Neural cell (in vitro differentiated cells): ENCODE data around the gene KATNA1. TPM values are rescaled to one million over a fixed set of nuclear protein-coding genes. Genes with fewer than 3 reads are reported as not detected.

Experiments
- H2AFZ ChIP-seq: fragments of 200-600, 300-800 bp; sonication (generic), shearing (Covaris generic); 2 replicates; pipeline ENCODE4 v1.6.0; 2014; ENCODE audit warnings: low read depth, mild to moderate bottlenecking, antibody characterized with exemption, low read length, moderate library complexity
- H3F3A ChIP-seq: fragments of 200-600 bp; shearing (Covaris generic); 2 replicates; pipeline ENCODE4 v1.6.1; 2016; ENCODE audit warnings: mild to moderate bottlenecking, moderate library complexity, mixed read lengths, antibody characterized with exemption, low read length; ENCODE audit not compliant: insufficient read depth, poor library complexity, severe bottlenecking
- H3K27ac ChIP-seq: fragments of 200-600, 300-800 bp; sonication (generic), shearing (Covaris generic); 2 replicates; pipeline ENCODE4 v1.5.1; 2014; ENCODE audit warnings: mild to moderate bottlenecking, low read length, moderate library complexity
- H3K27me3 ChIP-seq: fragments of 300-800, 200-600 bp; sonication (generic), shearing (Covaris generic); 2 replicates; pipeline ENCODE4 v1.6.0; 2014; ENCODE audit warnings: mild to moderate bottlenecking, low read depth, low read length, moderate library complexity; ENCODE audit not compliant: insufficient read depth
- H3K36me3 ChIP-seq: fragments of 300-800, 200-600 bp; sonication (generic), shearing (Covaris generic); 2 replicates; pipeline ENCODE4 v1.5.1; 2014; ENCODE audit warnings: mild to moderate bottlenecking, antibody characterized with exemption, low read length, moderate library complexity; ENCODE audit not compliant: insufficient read depth
- H3K4me2 ChIP-seq: fragments of 300-800, 200-600 bp; sonication (generic), shearing (Covaris generic); 2 replicates; pipeline ENCODE4 v1.6.0; 2014; ENCODE audit warnings: mild to moderate bottlenecking, low read length
- H3K4me3 ChIP-seq: fragments of 300-800, 200-600 bp; sonication (generic), shearing (Covaris generic); 2 replicates; pipeline ENCODE4 v1.5.1; 2014; ENCODE audit warnings: mild to moderate bottlenecking, low read length, moderate library complexity
- H3K79me2 ChIP-seq: fragments of 200-600 bp; shearing (Covaris generic); replicated peaks from 2 replicates; pipeline ENCODE4 v1.6.0; 2014; ENCODE audit warnings: mild to moderate bottlenecking, low read length, moderate library complexity; ENCODE audit not compliant: insufficient read depth
- H3K9ac ChIP-seq: fragments of 300-800, 200-600 bp; sonication (generic), shearing (Covaris generic); 2 replicates; pipeline ENCODE4 v1.6.1; 2016; ENCODE audit warnings: mild to moderate bottlenecking, low read length, mixed read lengths
- H3K9me2 ChIP-seq: fragments of 200-600 bp; shearing (Covaris generic); 2 replicates; pipeline ENCODE4 v1.6.1; 2016; ENCODE audit warnings: mild to moderate bottlenecking, low read length, mixed read lengths; ENCODE audit not compliant: insufficient read depth
- H3K9me3 ChIP-seq: fragments of 200-600, 300-800 bp; sonication (generic), shearing (Covaris generic); 2 replicates; pipeline ENCODE4 v1.6.1; 2016; ENCODE audit warnings: mild to moderate bottlenecking, mixed run types, low read length, moderate library complexity, mixed read lengths
- H4K20me1 ChIP-seq: fragments of 200-600 bp; shearing (Covaris generic); 2 replicates; pipeline ENCODE4 v1.6.1; 2016; ENCODE audit warnings: mild to moderate bottlenecking, mixed run types; ENCODE audit not compliant: insufficient read depth
- CTCF ChIP-seq: fragments of 450-650 bp; IDR thresholded peaks from 2 replicates; pipeline ENCODE4 v1.5.1; 2014; ENCODE audit warnings: antibody characterized with exemption, mild to moderate bottlenecking, moderate library complexity; ENCODE audit not compliant: poor library complexity, severe bottlenecking
- EP300 ChIP-seq: fragments of 450-650 bp; conservative IDR thresholded peaks from 2 replicates; pipeline ENCODE4 v1.6.1; 2014; ENCODE audit warnings: antibody characterized with exemption, mild to moderate bottlenecking, moderate library complexity; ENCODE audit not compliant: poor library complexity, severe bottlenecking
- EZH2 ChIP-seq: fragments of 200-600, 300-800 bp; shearing (Covaris generic), sonication (generic); IDR thresholded peaks from 2 replicates; pipeline ENCODE4 v1.6.1; 2014; ENCODE audit warnings: antibody characterized with exemption, low read length, borderline replicate concordance, mild to moderate bottlenecking; ENCODE audit not compliant: insufficient read depth, poor library complexity, severe bottlenecking
- MXI1 ChIP-seq: fragments of 450-650 bp; conservative IDR thresholded peaks from 2 replicates; pipeline ENCODE4 v1.6.1; 2014; ENCODE audit warnings: antibody characterized with exemption, mild to moderate bottlenecking; ENCODE audit not compliant: poor library complexity, severe bottlenecking
- POLR2AphosphoS5 ChIP-seq: IDR thresholded peaks from 2 replicates; pipeline ENCODE4 v1.6.1; 2012
- RAD21 ChIP-seq: fragments of 450-650 bp; conservative IDR thresholded peaks from 2 replicates; pipeline ENCODE4 v1.6.1; 2014; ENCODE audit warnings: antibody characterized with exemption, mild to moderate bottlenecking, moderate library complexity
- REST ChIP-seq: IDR thresholded peaks from 2 replicates; pipeline ENCODE4 v1.6.1; 2012; ENCODE audit warnings: borderline replicate concordance
- SMC3 ChIP-seq: fragments of 450-650 bp; conservative IDR thresholded peaks from 2 replicates; pipeline ENCODE4 v1.6.1; 2014; ENCODE audit warnings: antibody characterized with exemption, mild to moderate bottlenecking, moderate library complexity; ENCODE audit not compliant: poor library complexity
- TAF1 ChIP-seq: IDR thresholded peaks from 2 replicates; pipeline ENCODE4 v1.6.1; 2012; ENCODE audit warnings: low read depth
- polyA plus RNA-seq: library from polyadenylated mRNA; depleted of rRNA; stranded (reverse); fragments of >200 nt; gene quantifications from 2 replicates; pipeline ENCODE4 v1.2.3, GENCODE V29; 2014

The KATNA1 gene
- polyA plus RNA-seq, 1 donor from 2014 or later, result 23.1 TPM

DNA sequence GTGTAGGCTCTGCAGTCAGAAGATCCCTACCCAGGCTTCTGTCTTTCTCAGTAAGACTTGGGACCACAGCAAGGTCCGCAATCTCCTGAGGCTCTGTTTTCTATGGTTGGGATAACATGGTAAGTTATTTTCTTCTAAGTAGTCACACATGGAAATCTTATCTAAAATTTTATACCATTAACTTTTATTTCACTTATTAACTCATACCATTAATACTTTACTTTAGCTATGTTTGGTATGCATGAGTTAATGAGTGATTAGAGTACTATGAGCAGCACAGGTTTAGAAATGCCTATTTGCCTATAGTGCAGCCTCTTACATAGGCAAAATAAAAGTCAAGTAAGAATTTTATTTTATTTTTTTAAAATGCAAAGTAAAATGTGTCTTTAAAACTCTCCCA is 55.1 kb downstream of the KATNA1 start:
- H3K27me3 ChIP-seq, result no peaks in the 10 kb centered on the region
- no peak overlapping the region for H2AFZ ChIP-seq
- H3K9me3 ChIP-seq, result no peaks in the 10 kb centered on the region
- H3K4me2 ChIP-seq, result no peak overlapping the region
- no peak overlapping the region for H3K4me3 ChIP-seq
- TF ChIP-seq TAF1 (no peak), CTCF (no peak), SMC3 (no peak), EP300 (no peak), MXI1 (no peak), POLR2AphosphoS5 (no peak), REST (no peak), RAD21 (no peak), EZH2 (no peak)
- no peak overlapping the region for H3K27ac ChIP-seq
- no peaks in the 10 kb centered on the region for H3K9me2 ChIP-seq
- H3F3A ChIP-seq, result no peaks in the 10 kb centered on the region
- H3K36me3 ChIP-seq, result peaks cover 6% of the 10 kb centered on the region
- no peaks in the 10 kb centered on the region for H3K79me2 ChIP-seq
- no peaks in the 10 kb centered on the region for H4K20me1 ChIP-seq
- no peak overlapping the region for H3K9ac ChIP-seq

GRCh38 chr6:149592983-149593382 is 55.5 kb downstream of the KATNA1 start:
- Histone ChIP-seq H3K9me2 (no peaks in the 10 kb centered on the region), H3K27me3 (no peaks in the 10 kb centered on the region), H3F3A (no peaks in the 10 kb centered on the region), H3K4me3 (no peak overlapping the region), H3K79me2 (no peaks in the 10 kb centered on the region), H3K9me3 (no peaks in the 10 kb centered on the region), H3K36me3 (peaks cover 10% of the 10 kb centered on the region), H4K20me1 (no peaks in the 10 kb centered on the region), H2AFZ (no peak overlapping the region), H3K27ac (no peak overlapping the region), H3K9ac (no peak overlapping the region), H3K4me2 (no peak overlapping the region)
- TF ChIP-seq SMC3 (no peak), RAD21 (no peak), EP300 (no peak), TAF1 (no peak), MXI1 (no peak), POLR2AphosphoS5 (no peak), CTCF (no peak), REST (no peak), EZH2 (no peak)
